NT2/D1 (cell line): ENCODE results near the gene ZNF101.

Experiments
- DNase-seq: peaks from one replicate; pipeline ENCODE4 v3.0.0-alpha.2; 2011; ENCODE audit warnings: low read depth, low spot score
- H3K27me3 ChIP-seq: 2 replicates; pipeline ENCODE4 v1.6.0; 2011; ENCODE audit warnings: mild to moderate bottlenecking; ENCODE audit not compliant: insufficient read length, insufficient read depth
- H3K36me3 ChIP-seq: 2 replicates; pipeline ENCODE4 v1.6.1; 2011; ENCODE audit warnings: mild to moderate bottlenecking, low read length, mixed read lengths; ENCODE audit not compliant: insufficient read depth, insufficient read length
- H3K4me1 ChIP-seq: 2 replicates; pipeline ENCODE4 v1.5.1; 2011; ENCODE audit not compliant: insufficient read depth, insufficient read length
- H3K4me3 ChIP-seq: 2 replicates; pipeline ENCODE4 v1.5.1; 2011; ENCODE audit warnings: low read depth; ENCODE audit not compliant: insufficient read length
- H3K9ac ChIP-seq: 2 replicates; pipeline ENCODE4 v1.6.0; 2011; ENCODE audit warnings: low read depth; ENCODE audit not compliant: insufficient read length
- H3K9me3 ChIP-seq: 2 replicates; pipeline ENCODE4 v1.5.1; 2011; ENCODE audit warnings: mild to moderate bottlenecking, low read length; ENCODE audit not compliant: insufficient read depth
- SUZ12 ChIP-seq: IDR thresholded peaks from 2 replicates; pipeline ENCODE4 v1.6.1; 2011; ENCODE audit not compliant: insufficient read length, insufficient read depth; ENCODE audit errors: extremely low read depth
- YY1 ChIP-seq: IDR thresholded peaks from 2 replicates; pipeline ENCODE4 v1.6.1; 2011; ENCODE audit not compliant: insufficient read length, insufficient read depth
- ZNF274 ChIP-seq: IDR thresholded peaks from 2 replicates; pipeline ENCODE4 v1.6.1; 2011; ENCODE audit warnings: mild to moderate bottlenecking, low read depth, low read length

The ZNF101 gene

DNA sequence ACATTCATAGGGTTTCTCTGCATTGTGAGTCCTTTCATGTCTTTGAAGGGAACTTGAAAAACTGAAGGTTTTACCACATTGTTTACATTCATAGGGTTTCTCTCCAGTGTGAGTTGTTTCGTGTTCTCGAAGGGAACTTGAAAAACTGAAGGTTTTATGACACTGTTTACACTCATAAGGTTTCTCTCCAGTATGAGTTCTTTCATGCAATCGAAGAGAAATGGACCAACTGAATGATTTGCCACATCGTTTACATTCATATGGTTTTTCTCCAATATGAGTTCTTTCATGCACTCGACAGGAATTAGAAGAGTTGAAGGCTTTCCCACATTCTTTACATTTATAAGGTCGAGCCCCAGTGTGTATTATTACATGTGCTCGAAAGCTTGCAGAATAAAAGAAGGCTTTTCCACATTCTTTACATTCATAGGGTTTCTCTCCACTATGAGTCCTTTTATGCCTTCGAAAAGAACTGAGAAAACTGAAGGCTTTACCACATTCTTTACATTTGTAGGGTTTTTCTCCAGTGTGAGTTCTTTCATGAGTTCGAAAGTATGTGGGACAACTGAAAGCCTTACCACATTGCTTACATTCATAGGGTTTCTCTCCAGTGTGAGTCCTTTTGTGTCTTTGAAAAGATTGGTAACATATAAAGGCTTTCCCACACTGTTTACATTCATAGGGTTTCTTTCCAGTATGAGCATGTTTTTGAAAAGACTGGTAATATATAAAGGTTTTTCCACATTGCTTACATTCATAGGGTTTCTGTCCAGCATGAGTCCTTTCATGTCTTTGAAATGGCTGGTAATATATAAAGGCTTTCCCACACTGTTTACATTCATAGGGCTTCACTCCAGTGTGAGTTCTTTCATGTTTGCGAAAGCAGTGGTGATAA is 43.5 kb downstream of the ZNF101 start:
- no peaks in the 10 kb centered on the region for H3K27me3 ChIP-seq
- no peak overlapping the region for H3K9ac ChIP-seq
- TF ChIP-seq YY1 (no peak), ZNF274 (0 out of 2 replicates have a peak, but pooled peaks have one; percentile 2)
- peaks cover 100% of the 10 kb centered on the region for H3K9me3 ChIP-seq
- no peak overlapping the region for H3K4me3 ChIP-seq
- DNase-seq, result no peak
- H3K4me1 ChIP-seq, result no peaks in the 10 kb centered on the region
- H3K36me3 ChIP-seq, result peaks cover 58% of the 10 kb centered on the region

DNA sequence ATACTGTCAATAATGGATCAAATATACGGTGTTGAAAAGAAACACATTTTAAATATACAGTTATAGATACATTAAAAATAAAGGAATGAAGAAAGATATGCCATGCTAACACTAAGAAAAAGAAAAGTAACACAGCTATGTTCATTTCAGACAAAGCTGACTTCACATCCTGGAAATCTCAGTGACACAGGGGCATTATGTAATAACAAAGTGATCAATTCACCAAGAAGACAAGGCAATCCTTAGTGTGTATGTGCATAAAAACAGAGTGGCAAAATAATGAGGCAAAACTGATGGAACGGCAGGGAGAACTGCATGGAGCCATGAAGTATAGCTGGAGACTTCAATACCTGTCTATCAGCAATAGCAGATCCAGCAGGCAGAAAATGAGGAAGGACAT is 51.2 kb downstream of the ZNF101 start:
- Histone ChIP-seq H3K9me3 (peaks cover 73% of the 10 kb centered on the region), H3K36me3 (no peaks in the 10 kb centered on the region), H3K4me3 (no peak overlapping the region), H3K27me3 (no peaks in the 10 kb centered on the region), H3K9ac (no peak overlapping the region), H3K4me1 (no peaks in the 10 kb centered on the region)
- TF ChIP-seq YY1, result no peak
- TF ChIP-seq ZNF274, result no peak
- TF ChIP-seq SUZ12, result no peak
- no peak for DNase-seq

DNA sequence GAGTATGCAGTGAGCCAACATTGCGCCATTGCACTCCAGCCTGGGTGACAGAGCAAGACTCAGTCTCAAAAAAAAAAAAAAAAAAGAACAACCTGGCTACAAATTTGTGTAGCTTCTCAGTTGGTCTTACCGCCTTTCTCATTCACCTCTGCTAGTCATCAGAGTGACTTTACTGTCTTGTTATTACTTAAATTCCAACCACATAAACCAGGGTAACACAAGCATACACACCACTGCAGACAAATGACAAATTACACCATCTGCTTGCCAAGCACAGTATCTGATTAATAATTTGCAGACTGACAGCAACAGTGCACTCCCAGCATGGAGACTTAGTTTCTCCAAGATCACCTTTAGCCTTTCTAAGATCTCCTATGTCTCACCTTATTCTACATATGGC is 53.3 kb downstream of the ZNF101 start:
- H3K4me3 ChIP-seq, result no peak overlapping the region
- DNase-seq, result no peak
- TF ChIP-seq SUZ12, result no peak
- TF ChIP-seq YY1, result no peak
- no peak for TF ChIP-seq ZNF274
- no peaks in the 10 kb centered on the region for H3K27me3 ChIP-seq
- H3K4me1 ChIP-seq, result no peaks in the 10 kb centered on the region
- peaks cover 61% of the 10 kb centered on the region for H3K9me3 ChIP-seq
- H3K36me3 ChIP-seq, result no peaks in the 10 kb centered on the region
- H3K9ac ChIP-seq, result no peak overlapping the region

DNA sequence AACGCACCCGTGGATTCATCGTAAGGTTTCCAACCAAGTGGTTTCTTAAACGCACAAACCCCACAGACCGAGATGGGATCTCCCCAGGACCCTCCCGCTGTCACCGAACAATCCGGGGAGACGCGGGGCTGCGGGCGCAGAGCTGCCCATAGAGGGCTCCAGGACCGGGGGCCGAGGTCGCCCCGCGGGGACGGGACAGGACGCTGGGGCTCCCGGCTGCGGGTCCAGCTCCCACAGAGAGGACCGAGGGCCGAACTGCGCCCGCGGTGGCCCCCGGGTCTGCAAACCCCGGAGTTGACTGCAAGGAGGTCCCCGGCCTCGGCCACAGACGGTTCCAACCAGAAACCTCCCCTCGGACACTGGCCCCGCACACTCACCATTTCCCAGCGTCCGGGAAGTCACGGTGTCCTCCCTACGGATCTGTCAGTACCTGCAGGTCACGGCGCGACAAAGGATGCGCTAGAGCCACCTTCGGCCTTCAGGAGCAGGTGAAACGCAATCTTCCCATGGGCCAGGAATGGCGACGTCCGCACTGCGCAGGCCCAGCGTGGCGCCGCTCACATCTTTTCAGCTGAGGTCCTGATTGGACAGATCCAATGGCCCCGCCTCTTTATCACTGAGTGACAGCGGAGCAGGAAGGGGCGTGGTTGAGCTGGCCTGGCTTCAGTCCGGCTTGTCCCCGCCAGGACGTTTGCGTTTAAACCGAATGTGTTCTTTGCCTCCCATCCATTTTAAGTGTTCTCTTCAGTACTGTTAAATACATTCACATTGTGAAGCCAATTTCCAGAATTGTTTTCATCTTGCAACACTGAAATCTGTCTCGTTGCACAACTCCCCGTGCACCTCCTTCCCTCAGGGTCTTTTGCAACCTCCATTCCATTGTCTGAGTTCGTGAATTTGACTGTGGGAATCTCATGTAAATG is 64.2 kb downstream of the ZNF101 start, which contains the start of gene ZNF14:
Gene ZNF14, minus strand, starts transcription at position 534 of the 923 bp plus-strand sequence. Its CDS starts 154 bp downstream, at position 380.
- no peaks in the 10 kb centered on the region for H3K27me3 ChIP-seq
- DNase-seq, result peak; percentile 91
- peaks cover 4% of the 10 kb centered on the region for H3K4me1 ChIP-seq
- H3K36me3 ChIP-seq, result peaks cover 20% of the 10 kb centered on the region
- H3K4me3 ChIP-seq, result peak within 1 kb of the TSS; percentile 88
- peak within 1 kb of the TSS; percentile 95 for H3K9ac ChIP-seq
- TF ChIP-seq YY1, result peak; percentile 12
- no peak for TF ChIP-seq ZNF274
- TF ChIP-seq SUZ12, result no peak
- H3K9me3 ChIP-seq, result peaks cover 29% of the 10 kb centered on the region
